NOMO-1 (cell line): ENCODE data around the gene TTC23.
A peak's percentile ranks its signal among the peaks of the same experiment; 100 is the strongest.

Experiments used
- DNase-seq, 2 experiments: peaks; one replicate each; lab custom pipeline; 2025; ENCODE audit not compliant: unreplicated experiment in 2 of 2; lab: John Stamatoyannopoulos, UW

Gene TTC23

GRCh38 chr15:99090011-99090699 lies 159.2 kb downstream of the TTC23 start:
- peak; percentile 54 to 65 for DNase-seq

- DNase-seq, result no peak
Measured at GRCh38 chr15:99087405-99087943, 161.9 kb downstream of the TTC23 start.

- no peak for DNase-seq
Measured at GRCh38 chr15:99086327-99086667, 163.1 kb downstream of the TTC23 start.
